HepG2 (cell line): ENCODE data around the gene TBC1D16.

Source experiments
- DPF2 ChIP-seq: sonication (generic); formaldehyde crosslinking; IDR thresholded peaks from 2 replicates; pipeline ENCODE4 v1.4.0; 2020; ENCODE audit warnings: mild to moderate bottlenecking, low read depth, missing genetic modification reagents, borderline replicate concordance
- KLF6 ChIP-seq: IDR thresholded peaks from 2 replicates; pipeline ENCODE4 v1.8.0; 2016; ENCODE audit warnings: missing biosample characterization, missing genetic modification reagents
- ZBTB21 ChIP-seq: sonication (generic); formaldehyde crosslinking; IDR thresholded peaks from 2 replicates; pipeline ENCODE4 v1.4.0; 2020; ENCODE audit warnings: missing genetic modification reagents
- TF ChIP-seq, protein P1 (sequence below): sonication (generic); formaldehyde crosslinking; IDR thresholded peaks from 2 replicates; pipeline ENCODE4 v1.4.0; 2020; ENCODE audit warnings: missing genetic modification reagents

DNA sequence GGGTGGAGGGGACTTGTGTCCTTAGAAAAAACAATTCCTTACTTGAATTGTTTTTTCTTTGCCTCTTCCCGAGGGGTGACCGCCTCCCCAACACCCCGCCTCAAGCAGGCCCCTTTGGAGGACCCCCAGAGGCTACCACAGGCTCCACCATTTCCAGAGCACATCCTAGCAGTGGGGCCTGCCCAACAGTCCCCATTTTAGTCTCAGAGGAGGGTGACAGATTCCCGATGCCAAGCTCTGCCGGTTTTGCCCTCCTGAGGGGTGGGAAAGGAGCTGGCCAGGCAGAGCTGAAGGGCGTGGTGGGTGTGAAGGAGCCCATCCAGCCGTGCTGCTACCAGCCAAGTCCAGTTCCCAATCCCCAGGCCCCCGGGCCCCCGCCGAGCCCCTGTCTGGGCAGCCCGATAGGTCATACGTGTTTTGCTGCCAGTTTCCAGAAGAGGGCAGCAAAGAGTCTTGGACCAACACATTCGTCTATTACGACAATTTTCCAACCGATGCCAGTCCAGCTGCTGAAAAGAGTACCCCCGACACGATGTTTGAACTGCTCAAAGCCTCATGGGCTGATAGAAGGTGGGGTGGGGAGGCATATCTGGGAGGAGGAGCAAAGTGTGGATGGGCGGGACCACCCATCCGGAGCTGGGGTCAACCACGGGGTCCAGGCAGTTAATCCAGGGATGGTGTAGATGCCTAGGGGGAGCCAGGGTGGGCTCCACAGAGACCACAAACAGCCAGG is 46.9 kb upstream of the TBC1D16 start:
- TF ChIP-seq ZBTB21, result no peak
- TF ChIP-seq, protein P1, sequence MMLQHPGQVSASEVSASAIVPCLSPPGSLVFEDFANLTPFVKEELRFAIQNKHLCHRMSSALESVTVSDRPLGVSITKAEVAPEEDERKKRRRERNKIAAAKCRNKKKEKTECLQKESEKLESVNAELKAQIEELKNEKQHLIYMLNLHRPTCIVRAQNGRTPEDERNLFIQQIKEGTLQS (CRISPR knock-in tag), result 0 out of 2 replicates have a peak, but pooled peaks have one; percentile 29
- no peak for TF ChIP-seq KLF6
- TF ChIP-seq DPF2 (CRISPR knock-in tag), result no peak
